ENCODE results near the gene DNALI1. TPM values are rescaled to one million over a fixed set of nuclear protein-coding genes. Genes with fewer than 3 reads are reported as not detected.

Gene DNALI1
- polyA plus RNA-seq, 1 donor from 2014 or later: not detected

GRCh38 chr1:37605806-37606474, 49.2 kb downstream of the DNALI1 start:
- Mint-ChIP-seq H3K4me3 (no peak overlapping the region), H3K36me3 (no peaks in the 10 kb centered on the region), H3K9me3 (no peaks in the 10 kb centered on the region), H3K27me3 (peaks cover 5% of the 10 kb centered on the region), H3K4me1 (peaks cover 0 to 5% (median 4%) of the 10 kb centered on the region in 3 donors), H3K27ac (no peak overlapping the region)

- Mint-ChIP-seq H3K27me3 (peaks cover 5% of the 10 kb centered on the region), H3K4me3 (no peak overlapping the region), H3K9me3 (no peaks in the 10 kb centered on the region), H3K27ac (no peak overlapping the region), H3K36me3 (no peaks in the 10 kb centered on the region), H3K4me1 (peaks cover 0 to 5% (median 4%) of the 10 kb centered on the region in 3 donors)
Measured at GRCh38 chr1:37606481-37607263, 49.9 kb downstream of the DNALI1 start.

- Mint-ChIP-seq H3K4me3 (no peak overlapping the region), H3K9me3 (no peaks in the 10 kb centered on the region), H3K27ac (no peak overlapping the region), H3K27me3 (peaks cover 1% of the 10 kb centered on the region), H3K4me1 (no peaks in the 10 kb centered on the region), H3K36me3 (no peaks in the 10 kb centered on the region)
Measured at GRCh38 chr1:37609002-37609401, 52.3 kb downstream of the DNALI1 start.

- peaks cover 1% of the 10 kb centered on the region for H3K27me3 Mint-ChIP-seq
- H3K36me3 Mint-ChIP-seq: no peaks in the 10 kb centered on the region
- no peak overlapping the region for H3K4me3 Mint-ChIP-seq
- H3K9me3 Mint-ChIP-seq: no peaks in the 10 kb centered on the region
- H3K4me1 Mint-ChIP-seq: no peaks in the 10 kb centered on the region
- H3K27ac Mint-ChIP-seq: no peak overlapping the region
Measured at GRCh38 chr1:37609994-37610393, 53.3 kb downstream of the DNALI1 start.

GRCh38 chr1:37612186-37612585, 55.4 kb downstream of the DNALI1 start:
- Mint-ChIP-seq H3K4me3 (peak overlapping the region in 1 of 4 donors; percentile 43), H3K27ac (no peak overlapping the region), H3K27me3 (peaks cover 15% of the 10 kb centered on the region), H3K36me3 (no peaks in the 10 kb centered on the region), H3K9me3 (peaks cover 0 to 2% (median 0%) of the 10 kb centered on the region in 3 donors), H3K4me1 (no peaks in the 10 kb centered on the region)

GRCh38 chr1:37614105-37614504, 57.4 kb downstream of the DNALI1 start:
- Mint-ChIP-seq H3K36me3 (no peaks in the 10 kb centered on the region), H3K27me3 (peaks cover 22% of the 10 kb centered on the region), H3K4me1 (no peaks in the 10 kb centered on the region), H3K4me3 (no peak overlapping the region), H3K27ac (peak overlapping the region in 1 of 3 donors; percentile 36), H3K9me3 (peaks cover 0 to 2% (median 0%) of the 10 kb centered on the region in 3 donors)

- no peaks in the 10 kb centered on the region for H3K4me1 Mint-ChIP-seq
- peaks cover 0 to 2% (median 0%) of the 10 kb centered on the region in 3 donors for H3K9me3 Mint-ChIP-seq
- peaks cover 27% of the 10 kb centered on the region for H3K27me3 Mint-ChIP-seq
- no peaks in the 10 kb centered on the region for H3K36me3 Mint-ChIP-seq
- H3K27ac Mint-ChIP-seq: peak overlapping the region in 1 of 3 donors; percentile 19
- H3K4me3 Mint-ChIP-seq: no peak overlapping the region
Measured at GRCh38 chr1:37616330-37616729, 59.6 kb downstream of the DNALI1 start.

Other genes with a start within 250 kb of the DNALI1 start
- gene ZC3H12A, start 82.4 kb upstream of the DNALI1 start, polyA plus RNA-seq: 20.6 TPM
- 151 TPM for gene MEAF6, start 42.2 kb upstream of the DNALI1 start, polyA plus RNA-seq
- gene SNIP1, start 2.6 kb upstream of the DNALI1 start, polyA plus RNA-seq: 7.3 TPM
- 64.4 TPM for gene GNL2, start 39.0 kb downstream of the DNALI1 start, polyA plus RNA-seq
- not detected for gene RSPO1, start 78.0 kb downstream of the DNALI1 start, polyA plus RNA-seq
- 1.4 TPM for gene CDCA8, start 135.6 kb downstream of the DNALI1 start, polyA plus RNA-seq
- not detected for gene EPHA10, start 208.2 kb downstream of the DNALI1 start, polyA plus RNA-seq
- gene MANEAL, start 236.9 kb downstream of the DNALI1 start, polyA plus RNA-seq: 2.7 TPM